Suppressor macrophage treated with lipopolysaccharide for 1 hour (primary cell): ENCODE results near the gene CCNK.
A peak's percentile ranks its signal among the peaks of the same experiment; 100 is the strongest.

ENCODE experiments used
- DNase-seq, 3 donors: peaks; one replicate each; pipeline ENCODE4 v3.0.0-alpha.2; 2020 to 2022

The CCNK gene

GRCh38 chr14:99480917-99481744 lies at the start of gene CCNK:
Gene CCNK (plus strand): TSS chr14:99481409. CDS start chr14:99492678, 11,269 bp downstream.
- peak; percentile 100 for DNase-seq

DNA sequence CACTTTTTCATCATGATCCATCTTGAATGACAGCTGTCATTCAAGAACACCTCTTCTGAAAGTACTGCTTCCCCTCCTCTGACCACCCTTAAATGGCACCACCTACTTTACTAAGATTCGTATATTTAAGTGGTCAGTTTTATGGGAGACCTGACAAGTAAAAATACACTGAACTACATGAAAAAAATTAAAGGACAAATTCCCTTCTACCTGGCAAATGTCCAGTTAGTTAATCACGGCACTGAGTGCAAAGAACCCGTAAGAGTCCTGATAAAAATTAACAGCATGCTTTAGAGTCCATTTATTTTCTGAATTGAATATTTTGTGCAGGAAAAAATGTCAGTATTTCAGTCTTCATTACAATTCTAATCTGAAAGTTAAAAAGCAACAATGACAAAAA lies 49.2 kb upstream of the CCNK start:
- DNase-seq: no peak

- DNase-seq: no peak
These were observed 48.7 kb upstream of the CCNK start for GRCh38 chr14:99432485-99432884.

GRCh38 chr14:99435327-99435726 lies 45.9 kb upstream of the CCNK start:
- DNase-seq: no peak

GRCh38 chr14:99436247-99437180 lies 44.7 kb upstream of the CCNK start:
- peak; percentile 18 to 36 (median 21) for DNase-seq

GRCh38 chr14:99437706-99438105 lies 43.5 kb upstream of the CCNK start:
- DNase-seq: no peak

- DNase-seq: no peak
These were observed 40.9 kb upstream of the CCNK start for GRCh38 chr14:99440278-99440677.

DNA sequence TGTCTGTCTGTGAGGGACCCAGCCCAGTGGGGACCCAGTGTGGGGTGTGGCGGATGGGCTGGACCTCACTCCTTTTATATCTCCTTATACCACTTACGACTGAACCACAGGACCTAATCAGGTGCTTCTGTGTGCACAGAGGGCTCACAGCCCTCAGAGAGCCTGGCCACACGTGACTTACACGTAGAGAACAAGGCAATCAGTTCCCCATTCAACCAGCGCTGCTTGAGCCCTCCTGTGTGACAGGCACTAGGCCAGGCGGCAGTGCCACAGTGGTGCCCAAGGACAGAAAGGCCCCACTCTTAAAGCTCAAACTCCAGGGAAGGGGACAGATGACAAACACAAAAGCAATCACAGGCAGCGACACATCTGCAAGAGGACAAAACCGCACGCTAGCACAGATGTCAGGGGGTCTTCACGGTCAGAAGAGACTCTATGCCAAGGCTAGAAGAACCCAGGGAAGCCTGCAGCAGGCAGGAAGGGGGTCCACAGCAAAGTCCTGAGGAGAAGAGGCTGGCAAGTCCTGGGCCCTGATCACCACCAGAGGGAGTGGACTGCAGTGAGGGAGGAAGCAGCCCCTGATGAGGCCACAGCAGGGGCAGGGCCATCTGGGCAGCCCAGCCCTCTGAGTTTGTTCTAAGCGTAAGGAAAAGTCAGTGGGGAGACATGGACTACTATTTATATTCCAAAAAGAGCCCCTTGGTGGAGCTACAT lies 39.9 kb upstream of the CCNK start:
- no peak for DNase-seq

DNA sequence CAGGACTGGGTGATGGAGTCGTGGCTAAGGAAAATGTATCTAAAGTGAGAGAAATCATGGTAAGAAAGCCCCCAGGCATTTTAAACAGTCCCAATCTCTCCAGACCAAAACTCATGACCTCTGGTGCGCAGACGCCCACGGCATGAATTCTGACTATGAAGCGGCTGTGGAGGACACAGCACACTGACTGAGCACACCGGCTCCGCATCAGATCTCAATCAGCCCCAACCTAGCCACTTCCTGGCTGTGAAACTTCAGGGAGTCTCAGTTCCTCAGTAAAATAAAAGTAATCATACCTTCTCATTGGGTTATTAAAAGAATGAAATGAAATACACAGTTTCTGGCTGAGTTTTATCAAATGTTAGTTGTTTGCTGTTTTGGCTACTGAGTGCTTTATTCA lies 39.3 kb upstream of the CCNK start:
- no peak for DNase-seq

GRCh38 chr14:99445931-99446330 lies 35.3 kb upstream of the CCNK start:
- DNase-seq: no peak

GRCh38 chr14:99447739-99448138 lies 33.5 kb upstream of the CCNK start:
- DNase-seq: no peak

GRCh38 chr14:99450266-99450665 lies 30.9 kb upstream of the CCNK start:
- DNase-seq: no peak

DNA sequence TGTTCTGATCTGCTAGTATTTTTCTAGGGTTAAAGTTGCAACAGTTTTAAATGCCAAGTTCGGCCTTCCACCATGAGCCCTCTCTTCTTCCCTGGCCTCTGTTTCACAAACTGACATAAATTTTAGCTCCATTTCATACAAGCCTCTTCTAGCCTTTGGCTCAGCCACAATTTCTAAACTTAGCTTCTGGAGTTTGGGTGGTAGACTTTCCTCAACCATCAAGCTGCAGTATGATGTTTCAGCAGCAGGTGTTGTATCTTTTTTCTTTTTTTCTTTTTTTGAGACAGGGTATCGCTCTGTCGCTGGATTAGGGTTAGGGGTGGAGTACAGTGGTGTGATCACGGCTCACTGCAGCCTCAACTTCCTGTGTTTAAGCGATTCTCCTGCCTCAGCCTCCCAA lies 30.0 kb upstream of the CCNK start:
- DNase-seq: no peak

DNA sequence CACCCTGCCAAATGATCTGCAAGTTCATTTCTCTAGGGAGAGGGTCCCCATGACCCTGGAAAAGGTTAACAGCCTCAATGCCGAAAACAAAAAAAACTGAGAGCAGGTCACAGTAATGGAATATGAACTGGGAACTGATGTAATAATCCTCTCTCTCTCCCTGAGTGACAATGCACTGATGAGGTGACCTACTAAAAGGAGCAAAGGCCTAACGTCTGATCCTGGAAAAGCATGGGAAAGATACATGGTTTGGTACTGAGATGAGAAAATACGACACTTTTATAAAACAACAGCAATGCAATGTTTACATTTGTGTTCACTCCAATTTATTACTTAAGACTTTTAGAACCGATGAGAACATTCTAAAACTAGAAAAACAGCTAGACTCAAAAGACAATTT lies 28.2 kb upstream of the CCNK start:
- DNase-seq: no peak

- no peak for DNase-seq
These were observed 27.0 kb upstream of the CCNK start for GRCh38 chr14:99454246-99454645.

DNA sequence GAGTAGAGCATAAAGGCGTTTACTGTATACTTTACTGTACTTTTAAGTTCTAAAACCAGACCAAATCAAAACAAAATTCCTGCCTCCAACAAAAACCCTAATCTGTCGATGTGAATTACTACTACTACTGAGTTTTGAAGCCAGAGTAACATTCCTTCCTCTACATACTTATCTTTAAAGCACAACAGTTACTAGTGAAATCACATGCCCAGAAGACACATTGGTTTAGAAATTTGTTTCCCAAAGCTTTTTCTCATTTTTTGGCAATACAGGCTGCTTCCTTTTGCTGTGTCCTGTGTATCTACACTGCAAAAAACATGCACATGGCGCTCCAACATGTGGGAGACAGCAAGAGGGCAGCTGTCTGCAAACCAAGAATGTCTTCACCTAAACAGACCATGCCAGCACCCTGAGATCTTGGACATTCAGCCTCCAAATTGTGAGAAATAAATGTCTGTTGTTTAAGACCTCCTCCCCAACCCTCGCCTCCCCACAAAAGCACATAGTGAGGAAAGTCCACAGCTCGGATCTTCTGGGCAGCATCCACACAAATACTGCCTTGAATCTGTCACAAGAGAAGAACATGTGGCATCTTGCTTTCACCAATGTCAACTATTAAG lies 21.6 kb upstream of the CCNK start:
- no peak for DNase-seq

DNA sequence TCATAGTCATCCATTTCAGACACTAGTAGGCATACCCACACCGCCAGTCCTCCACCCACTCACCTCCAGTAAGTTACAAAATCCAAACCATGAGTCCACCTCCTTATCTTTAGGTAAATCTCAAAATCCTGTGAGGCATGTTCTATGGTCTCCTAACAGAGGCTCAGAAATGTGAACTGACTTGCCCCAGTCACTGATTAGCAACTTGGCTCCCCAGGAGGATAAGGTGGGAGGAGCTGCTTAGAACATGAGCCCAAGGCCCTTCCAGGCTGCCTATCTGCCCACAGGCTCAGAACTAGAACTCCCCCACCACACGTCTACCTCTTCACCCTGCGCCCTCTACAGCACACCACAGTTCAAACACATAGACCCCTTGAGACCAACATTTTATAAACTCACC lies 20.4 kb upstream of the CCNK start:
- DNase-seq: no peak

DNA sequence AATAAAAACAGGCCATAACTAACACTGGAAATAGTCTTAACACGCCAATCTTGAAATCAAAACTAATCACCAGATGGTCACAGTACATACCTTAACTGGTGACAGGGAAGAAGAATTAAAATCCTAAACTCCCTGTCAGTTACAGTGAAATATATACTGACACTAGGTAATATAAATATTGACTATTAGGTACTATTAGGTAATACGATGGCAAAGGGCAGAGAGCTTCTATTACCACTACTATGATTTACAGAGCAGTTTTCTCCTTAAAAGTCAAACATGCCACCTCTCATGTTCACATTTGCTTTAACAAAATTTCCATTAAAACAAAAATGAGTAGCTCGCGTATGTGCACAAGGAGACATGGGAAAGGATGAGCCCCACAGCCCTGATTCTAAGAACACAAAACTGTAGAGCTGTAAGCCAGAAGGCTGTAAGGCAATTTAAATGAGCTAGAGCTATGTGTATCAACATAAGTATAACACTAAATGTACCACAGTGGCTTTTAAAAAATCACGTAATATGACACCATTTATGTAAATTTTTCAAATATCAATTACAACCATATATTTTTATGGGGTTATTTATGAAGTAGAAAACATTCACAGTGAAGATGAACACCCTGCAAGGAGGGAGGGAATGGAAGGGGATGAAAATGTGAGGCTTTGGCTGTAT lies 19.7 kb upstream of the CCNK start:
- DNase-seq: no peak

GRCh38 chr14:99462210-99462609 lies 19.0 kb upstream of the CCNK start:
- no peak for DNase-seq

DNA sequence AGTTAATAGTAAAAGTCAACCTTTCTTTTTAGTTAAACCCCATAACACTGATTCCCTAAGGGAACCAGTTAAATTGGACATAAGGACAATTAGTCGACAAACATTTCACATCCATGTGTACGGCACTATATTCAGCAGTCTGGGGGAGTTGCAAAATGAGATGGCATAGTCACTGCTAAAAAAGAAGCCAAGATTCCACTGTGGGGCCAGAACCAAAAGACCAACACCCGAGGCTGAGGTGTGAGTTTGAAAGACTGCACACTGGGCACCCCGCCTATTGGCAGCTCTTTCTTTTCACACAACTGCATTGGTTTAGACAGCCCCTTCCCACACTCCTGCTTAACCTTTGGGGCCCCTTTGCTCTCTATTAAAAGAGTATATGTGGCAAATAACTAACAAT lies 17.2 kb upstream of the CCNK start:
- DNase-seq: no peak

DNA sequence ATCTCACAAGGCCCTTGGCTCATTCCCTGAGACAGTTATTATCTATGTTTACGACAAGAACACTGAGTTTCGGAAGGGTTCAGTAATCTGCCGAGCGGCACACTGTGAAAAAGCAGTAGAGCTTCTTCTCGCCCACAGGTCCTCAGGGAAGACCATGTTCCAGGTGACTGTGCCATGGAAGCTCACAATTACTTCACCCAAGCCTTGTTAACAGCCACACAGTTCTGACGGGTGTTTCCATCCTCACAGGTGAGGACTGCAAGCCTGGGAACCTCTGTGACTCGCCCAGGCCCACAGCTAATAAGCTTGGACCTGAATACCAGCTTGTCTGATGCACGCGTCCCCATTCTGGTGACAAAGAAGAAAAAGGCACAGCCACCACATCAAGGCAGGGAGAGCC lies 15.9 kb upstream of the CCNK start:
- DNase-seq: no peak

GRCh38 chr14:99466758-99467157 lies 14.5 kb upstream of the CCNK start:
- no peak for DNase-seq
